Measurements from ENCODE around the gene RNF31. TPM values are rescaled to one million over a fixed set of nuclear protein-coding genes. Genes with fewer than 3 reads are reported as not detected.

The RNF31 gene
- total RNA-seq, 4 donors from 2014 or later: 56.7 to 258 (median 71.2) TPM

DNA sequence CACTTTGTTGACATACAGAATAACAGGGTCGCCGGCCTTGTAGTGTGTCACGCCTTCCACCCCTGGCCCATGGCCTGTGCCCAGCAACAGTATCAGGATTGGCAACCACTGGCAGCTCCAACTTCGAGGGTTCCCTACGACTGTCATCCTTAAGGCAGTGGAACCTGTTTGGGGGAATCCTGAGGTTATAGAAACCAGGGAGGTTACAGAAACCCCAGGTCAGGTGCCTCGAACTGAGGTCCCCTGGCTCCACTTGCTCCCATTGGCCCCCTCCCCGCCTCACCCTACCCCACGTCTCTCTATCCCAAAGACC is 47.5 kb downstream of the RNF31 start:
- no peak for DNase-seq
- Histone ChIP-seq H3K36me3 (no peaks in the 10 kb centered on the region), H3K27me3 (no peaks in the 10 kb centered on the region), H3K4me1 (peaks cover 20 to 37% (median 25%) of the 10 kb centered on the region in 4 donors), H3K27ac (peak overlapping the region; percentile 96 to 98 (median 96)), H3K4me3 (peak overlapping the region; percentile 72 to 98 (median 86)), H3K9me3 (no peaks in the 10 kb centered on the region)
- in situ Hi-C loops (cut with MboI; ENCODE audit: low pct_ligation_motif_present in 1 of 4, low pct_unique_long_range_greater_than_20kb in 1 of 4, low sequenced_read_pairs in 3 of 4) (no loop called here), intact Hi-C loops (cut with DNase I; ENCODE audit: low total_unique reads) (no loop called here)
- TF ChIP-seq POLR2AphosphoS5 (IDR thresholded peaks at IDR 0.05) (no peak), POLR2A (IDR thresholded peaks at IDR 0.05) (no peak), EP300 (IDR thresholded peaks at IDR 0.05; ENCODE audit: low read depth) (no peak), CTCF (IDR thresholded peaks at IDR 0.05) (no peak)
- 19 to 50% methylated on average over 3 to 8 of the region's 8 CpGs for WGBS, 2 donors (ENCODE audit: low coverage in 1 of 2)

DNA sequence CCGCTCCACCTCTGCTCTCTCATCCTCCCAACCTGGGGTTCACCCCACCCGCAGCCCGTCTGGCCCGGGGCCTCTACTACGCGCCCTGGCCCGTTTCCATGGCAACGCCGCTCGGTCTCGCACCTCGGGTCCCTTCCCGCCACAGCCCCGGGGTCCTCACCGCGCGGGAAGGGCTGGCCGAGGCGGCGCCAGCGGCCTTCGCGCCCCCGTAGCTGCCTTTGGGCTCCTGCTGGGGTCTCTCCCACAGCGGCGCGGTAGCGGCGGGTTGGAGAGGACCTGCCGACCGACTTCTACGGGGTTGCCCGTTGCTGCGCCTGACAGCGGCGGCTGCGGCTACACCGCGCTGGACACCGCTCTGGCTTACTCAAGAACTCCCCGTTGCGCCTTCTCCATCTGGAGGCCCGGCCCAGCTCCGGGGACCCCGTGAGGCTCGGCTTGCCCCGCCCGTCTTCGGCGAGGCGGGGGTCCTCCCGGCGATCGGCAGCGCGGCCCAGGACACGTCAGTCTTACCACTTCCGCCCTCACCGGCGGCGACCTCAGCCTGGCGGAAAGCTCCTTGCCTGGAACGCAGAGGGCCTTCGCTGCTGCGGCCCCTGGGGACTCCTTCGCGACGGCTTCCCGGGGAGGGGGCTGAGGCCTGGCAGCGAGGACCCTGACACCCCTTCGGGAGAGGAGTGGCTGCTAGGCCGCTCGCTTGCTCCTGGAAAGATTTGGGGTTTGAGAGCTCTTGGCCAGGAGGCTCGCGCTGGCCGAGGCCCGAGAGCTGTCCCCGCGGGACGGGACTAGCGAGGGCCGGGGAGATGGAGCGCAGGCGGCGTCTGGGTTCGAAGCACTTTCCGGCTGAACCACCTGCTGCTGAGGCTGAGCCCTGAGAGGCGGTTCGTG is 48.1 kb downstream of the RNF31 start, which contains the start of gene TM9SF1:
Gene TM9SF1, minus strand, starts transcription at position 256 of the 885 bp plus-strand sequence. CDS start 422 bp downstream, outside the sequence.
- peak; percentile 90 for DNase-seq
- H3K9me3 ChIP-seq: no peaks in the 10 kb centered on the region
- H3K4me3 ChIP-seq: peak within 1 kb of the TSS; percentile 72 to 98 (median 86)
- TF ChIP-seq POLR2AphosphoS5 (IDR thresholded peaks at IDR 0.05) (peak; percentile 84 to 93 (median 93)), CTCF (IDR thresholded peaks at IDR 0.05) (no peak), POLR2A (IDR thresholded peaks at IDR 0.05) (peak; percentile 83), EP300 (IDR thresholded peaks at IDR 0.05; ENCODE audit: low read depth) (no peak)
- WGBS, 2 donors (ENCODE audit: low coverage in 1 of 2): 0 to 4% methylated on average over 12 to 34 of the region's 89 CpGs
- H3K27ac ChIP-seq: peak within 1 kb of the TSS; percentile 96 to 98 (median 96)
- intact Hi-C loops (cut with DNase I; ENCODE audit: low total_unique reads) (no loop called here), in situ Hi-C loops (cut with MboI; ENCODE audit: low pct_ligation_motif_present in 1 of 4, low pct_unique_long_range_greater_than_20kb in 1 of 4, low sequenced_read_pairs in 3 of 4) (no loop called here)
- H3K4me1 ChIP-seq: peaks cover 20 to 37% (median 25%) of the 10 kb centered on the region in 4 donors
- H3K27me3 ChIP-seq: no peaks in the 10 kb centered on the region
- no peaks in the 10 kb centered on the region for H3K36me3 ChIP-seq

- peak overlapping the region; percentile 72 to 98 (median 86) for H3K4me3 ChIP-seq
- TF ChIP-seq EP300 (IDR thresholded peaks at IDR 0.05; ENCODE audit: low read depth): no peak
- no peak for TF ChIP-seq POLR2A (IDR thresholded peaks at IDR 0.05)
- TF ChIP-seq CTCF (IDR thresholded peaks at IDR 0.05): no peak
- TF ChIP-seq POLR2AphosphoS5 (IDR thresholded peaks at IDR 0.05): no peak
- in situ Hi-C loops (cut with MboI; ENCODE audit: low pct_ligation_motif_present in 1 of 4, low pct_unique_long_range_greater_than_20kb in 1 of 4, low sequenced_read_pairs in 3 of 4): no loop called here
- H3K4me1 ChIP-seq: peaks cover 20 to 37% (median 25%) of the 10 kb centered on the region in 4 donors
- DNase-seq: no peak
- intact Hi-C loops (cut with DNase I; ENCODE audit: low total_unique reads): no loop called here
- no peaks in the 10 kb centered on the region for H3K9me3 ChIP-seq
- peak overlapping the region; percentile 96 to 98 (median 96) for H3K27ac ChIP-seq
- 32 to 59% methylated on average over 10 to 33 of the region's 33 CpGs for WGBS, 2 donors (ENCODE audit: low coverage in 1 of 2)
- H3K36me3 ChIP-seq: peaks cover 0 to 2% (median 0%) of the 10 kb centered on the region in 4 donors
- H3K27me3 ChIP-seq: no peaks in the 10 kb centered on the region
These were observed 49.1 kb downstream of the RNF31 start for GRCh38 chr14:24196071-24197055.

Measured in transverse colon (tissue), 4 donors.